Left renal cortex interstitium (tissue), 4 donors: ENCODE measurements around the gene SNX24. TPM values are rescaled to one million over a fixed set of nuclear protein-coding genes. Genes with fewer than 3 reads are reported as not detected.

Experiments used
- polyA plus RNA-seq, 4 donors: library from polyadenylated mRNA; unstranded; fragments of 120-200 nt; gene quantifications; one replicate each; pipeline ENCODE4 v1.2.1, GENCODE V29; 2013; ENCODE audit not compliant: insufficient read length in 4 of 4

Gene SNX24
- polyA plus RNA-seq, 4 donors = 20.3 to 24.7 (median 23.6) TPM

Other genes with a start within 250 kb of the SNX24 start
- gene SNX2, start 70.5 kb upstream of the SNX24 start, polyA plus RNA-seq = 100 to 1,000 TPM; 119 to 175 (median 145) TPM
- gene PPIC, start 191.1 kb downstream of the SNX24 start, polyA plus RNA-seq = 10 to 100 TPM; 31.9 to 40.7 (median 37.2) TPM
- gene PRDM6, start 243.6 kb downstream of the SNX24 start, polyA plus RNA-seq = 1 to 10 TPM in 3 of 4 donors, under 1 TPM in 1; 0.81 to 2.1 (median 1.2) TPM